HG03097 (cell line): Measurements from ENCODE around the gene KRT85.
A peak's percentile ranks its signal among the peaks of the same experiment; 100 is the strongest.
"Not testable (repeated sequence)": the region's sequence is repeated elsewhere in the genome, so short reads cannot be mapped to it uniquely, and the experiment has no call there.

ENCODE experiments used
- ATAC-seq: cut with Tn5 transposase; IDR thresholded peaks from one replicate; pipeline ENCODE4 v1.9.1; 2021; ENCODE audit not compliant: unreplicated experiment, low FRiP score

Gene KRT85

GRCh38 chr12:52331833-52332232, 35.4 kb downstream of the KRT85 start:
- no peak for ATAC-seq

- ATAC-seq: no peak
These were observed 36.2 kb downstream of the KRT85 start for GRCh38 chr12:52331039-52331438.

GRCh38 chr12:52327830-52328500, 39.3 kb downstream of the KRT85 start:
- ATAC-seq: no peak

GRCh38 chr12:52327052-52327829, 40.0 kb downstream of the KRT85 start:
- peak; percentile 75 for ATAC-seq

GRCh38 chr12:52324153-52324444, 43.2 kb downstream of the KRT85 start:
- no peak for ATAC-seq

DNA sequence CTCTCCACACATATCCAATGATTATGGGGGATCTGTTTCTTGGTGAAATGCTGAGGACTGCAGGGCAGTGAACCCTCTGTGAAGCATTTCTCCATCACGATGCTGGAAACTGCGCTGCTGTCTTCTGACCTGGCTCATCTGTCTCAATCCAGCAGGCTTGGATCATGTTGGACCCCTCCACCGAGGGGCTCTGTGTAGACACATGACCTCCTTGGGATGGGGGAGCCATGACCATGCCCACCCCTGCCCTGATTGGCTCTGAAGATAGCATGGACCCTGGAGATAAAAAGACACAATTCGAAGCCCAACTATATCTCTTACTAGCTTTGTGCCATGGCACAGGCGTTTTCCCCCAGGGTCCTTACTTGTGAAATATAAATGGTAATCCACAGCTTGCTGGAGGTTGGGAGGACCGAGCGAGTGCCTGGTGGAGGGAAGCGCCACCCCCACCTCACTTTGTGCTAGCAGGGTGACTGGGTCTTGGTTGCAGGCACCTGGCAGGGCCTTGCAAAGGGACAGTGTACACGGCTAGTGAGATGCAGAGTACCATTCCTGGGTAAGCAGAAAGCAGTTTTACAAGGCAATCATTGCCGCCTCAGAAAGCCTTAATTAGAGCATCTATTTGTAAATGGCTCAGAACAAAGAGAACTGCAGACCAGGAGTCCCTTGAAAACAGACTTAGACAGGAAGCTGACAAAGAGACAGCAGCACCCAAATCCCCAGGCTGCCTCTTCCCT, 43.7 kb downstream of the KRT85 start:
- ATAC-seq: no peak

- ATAC-seq: no peak
These were observed 44.3 kb downstream of the KRT85 start for GRCh38 chr12:52323001-52323400.

- ATAC-seq: no peak
These were observed 45.2 kb downstream of the KRT85 start for GRCh38 chr12:52322069-52322468.

DNA sequence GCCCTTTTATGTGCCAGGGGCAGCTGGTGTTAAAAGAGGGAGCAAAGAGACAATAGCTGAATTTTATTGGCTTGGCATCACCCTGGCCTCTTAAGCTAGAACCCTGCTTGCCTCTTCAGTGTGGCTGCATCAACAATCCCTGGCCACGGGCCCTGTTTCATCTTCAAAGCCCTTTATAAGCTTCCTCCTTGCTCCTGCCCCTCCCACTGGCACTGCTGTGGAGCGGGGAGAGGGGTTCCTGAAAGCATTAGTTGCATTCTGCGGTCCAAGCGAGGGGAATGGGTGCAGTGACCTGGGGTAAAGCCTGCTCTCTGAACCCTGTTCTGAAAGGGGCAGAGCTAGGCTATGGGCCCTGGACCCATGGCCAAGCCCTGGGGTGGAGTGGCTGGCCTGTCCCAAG, 45.9 kb downstream of the KRT85 start:
- no peak for ATAC-seq

- ATAC-seq: no peak
These were observed 46.4 kb downstream of the KRT85 start, which contains the start of gene KRT83 for GRCh38 chr12:52320784-52321400. Gene KRT83, minus strand, starts transcription at chr12:52321398. Its CDS starts 63 bp downstream, at chr12:52321335.

- ATAC-seq: no peak
These were observed 48.2 kb downstream of the KRT85 start for GRCh38 chr12:52319097-52319496.

DNA sequence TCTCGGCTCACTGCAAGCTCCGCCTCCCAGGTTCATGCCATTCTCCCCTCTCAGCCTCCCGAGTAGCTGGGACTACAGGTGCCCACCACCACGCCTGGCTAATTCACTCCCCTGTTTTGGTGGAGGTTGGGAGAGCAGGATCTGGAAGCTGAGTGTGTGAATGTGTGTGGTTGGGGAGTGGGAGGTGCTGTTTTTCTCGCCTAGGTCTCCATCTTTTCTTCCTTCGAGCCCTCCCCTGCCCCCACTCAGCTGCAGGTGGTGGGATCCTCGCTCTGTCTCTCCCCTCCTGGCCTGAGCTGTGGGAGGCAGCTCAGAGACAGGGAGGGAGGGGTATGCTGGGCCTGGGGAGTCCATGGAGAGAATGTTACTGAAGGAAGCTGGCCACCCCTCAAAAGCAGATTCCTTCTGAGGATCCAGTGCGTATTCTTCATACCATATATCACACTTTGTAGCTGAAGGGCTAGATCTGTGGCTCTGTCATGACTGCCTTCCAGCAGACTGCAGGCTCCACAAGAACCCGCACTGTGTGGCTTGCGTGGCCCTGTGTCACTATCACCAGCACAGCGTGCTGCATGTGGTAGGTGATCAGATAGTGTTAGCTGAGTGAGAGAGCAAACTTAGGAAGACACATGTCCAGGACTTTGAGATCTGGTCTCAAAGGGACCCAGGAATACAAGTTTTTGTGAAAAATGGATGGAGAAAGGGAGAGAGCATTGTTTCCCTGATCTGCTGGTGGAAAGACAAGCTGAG, 48.9 kb downstream of the KRT85 start:
- no peak for ATAC-seq

DNA sequence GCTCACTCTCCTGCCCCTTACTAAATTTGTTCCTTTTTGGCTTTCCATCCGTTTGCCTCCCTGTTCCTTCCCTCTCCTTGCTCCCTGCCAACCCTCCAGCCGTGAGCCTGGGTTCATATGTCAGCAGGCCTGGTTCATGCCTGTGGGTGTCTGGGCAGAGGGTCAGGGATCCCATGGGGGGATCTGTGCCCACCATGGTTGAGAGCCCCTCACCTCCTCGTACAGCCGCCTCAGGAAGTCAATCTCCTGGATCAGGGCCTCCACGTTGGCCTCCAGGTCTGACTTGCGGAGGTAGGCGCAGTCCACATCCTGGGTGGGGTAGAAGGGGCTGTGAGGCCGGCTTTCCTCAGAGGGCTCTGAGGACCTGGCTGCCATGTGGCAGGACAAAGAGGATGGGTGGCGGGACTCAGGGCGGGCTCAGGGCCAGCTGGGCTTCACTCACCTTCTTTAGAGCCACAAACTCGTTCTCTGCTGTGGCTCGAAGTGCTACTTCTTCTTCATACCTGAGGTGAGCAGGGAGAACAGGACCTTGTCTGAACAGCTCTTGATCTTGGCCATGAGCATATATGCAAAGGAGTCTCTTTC, 49.7 kb downstream of the KRT85 start:
- ATAC-seq: no peak

DNA sequence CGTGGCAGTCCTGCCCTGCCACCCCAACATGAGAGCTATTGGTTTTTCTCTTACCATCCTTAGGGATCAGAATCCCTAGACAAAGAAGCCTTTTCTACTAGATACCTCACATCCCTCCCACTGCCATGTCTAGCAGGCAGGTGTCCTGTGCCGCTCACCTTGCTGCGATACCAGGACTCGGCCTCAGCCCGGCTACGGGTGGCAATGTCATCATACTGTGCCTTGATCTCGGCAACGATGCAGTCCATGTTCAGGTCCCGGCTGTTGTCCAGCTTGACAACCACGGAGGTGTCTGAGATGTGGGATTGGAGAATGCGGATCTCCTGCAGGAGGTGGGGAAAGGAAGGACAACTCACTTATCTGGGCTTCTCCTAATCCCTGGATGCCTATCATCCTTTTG, 50.6 kb downstream of the KRT85 start:
- ATAC-seq: no peak

- no peak for ATAC-seq
These were observed 51.0 kb downstream of the KRT85 start for GRCh38 chr12:52316290-52316689.

DNA sequence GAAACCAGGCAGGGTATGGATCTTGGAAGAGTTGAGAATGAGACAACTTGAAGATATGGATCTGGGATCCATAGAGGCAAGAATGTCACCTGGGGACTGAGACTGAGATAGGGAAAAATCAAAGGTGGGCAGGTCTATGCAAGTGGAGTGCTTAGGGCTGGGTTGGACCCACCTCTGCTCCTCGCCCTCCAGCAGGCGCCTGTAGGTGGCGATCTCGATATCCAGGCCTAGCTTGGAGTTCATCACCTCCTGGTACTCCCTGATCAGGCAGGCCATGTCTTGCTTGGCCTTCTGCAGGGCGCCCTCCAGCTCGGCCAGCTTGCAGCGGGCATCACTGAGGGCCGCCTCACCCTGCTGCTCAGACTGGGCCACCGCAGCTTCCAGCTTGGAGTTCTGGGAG, 51.6 kb downstream of the KRT85 start:
- ATAC-seq: not testable (repeated sequence)

DNA sequence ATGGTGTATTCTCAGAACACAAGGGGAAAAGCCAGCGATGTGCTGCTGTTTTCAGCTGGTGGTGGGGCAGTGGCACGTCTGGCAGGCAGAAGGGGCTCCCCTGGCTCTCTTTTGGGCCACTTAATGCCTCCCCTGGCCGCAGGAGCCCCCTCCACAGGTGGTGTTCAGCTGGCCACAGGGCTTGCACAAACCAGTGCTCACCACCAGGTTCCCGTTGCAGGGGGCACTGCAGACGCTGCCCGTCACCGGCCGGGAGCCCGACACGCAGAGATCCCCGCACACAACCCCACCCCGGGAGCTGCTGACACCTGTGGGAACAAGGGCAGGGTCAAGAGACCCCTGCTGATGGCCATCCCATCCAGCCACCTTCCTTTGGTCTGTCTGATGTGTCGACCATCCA, 52.8 kb downstream of the KRT85 start:
- ATAC-seq: no peak

DNA sequence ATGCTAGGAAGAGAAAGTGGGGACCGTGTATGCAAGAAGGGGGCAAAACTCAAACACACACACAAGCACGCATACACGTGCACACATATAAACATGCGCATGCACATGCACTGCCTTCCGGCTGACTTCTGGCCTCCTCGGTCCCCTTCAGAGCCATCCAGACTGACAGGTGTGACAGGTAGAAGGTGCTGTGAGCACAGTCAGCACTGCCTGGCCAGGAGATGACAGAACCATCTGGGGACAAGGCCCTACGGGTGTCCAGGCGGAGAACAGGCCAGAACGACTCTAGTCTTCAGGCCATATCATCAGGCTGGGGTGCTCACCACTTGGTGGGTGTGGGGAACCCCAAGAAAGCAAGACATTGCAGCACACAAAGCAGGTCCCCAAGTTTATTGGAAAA, 53.4 kb downstream of the KRT85 start:
- no peak for ATAC-seq

DNA sequence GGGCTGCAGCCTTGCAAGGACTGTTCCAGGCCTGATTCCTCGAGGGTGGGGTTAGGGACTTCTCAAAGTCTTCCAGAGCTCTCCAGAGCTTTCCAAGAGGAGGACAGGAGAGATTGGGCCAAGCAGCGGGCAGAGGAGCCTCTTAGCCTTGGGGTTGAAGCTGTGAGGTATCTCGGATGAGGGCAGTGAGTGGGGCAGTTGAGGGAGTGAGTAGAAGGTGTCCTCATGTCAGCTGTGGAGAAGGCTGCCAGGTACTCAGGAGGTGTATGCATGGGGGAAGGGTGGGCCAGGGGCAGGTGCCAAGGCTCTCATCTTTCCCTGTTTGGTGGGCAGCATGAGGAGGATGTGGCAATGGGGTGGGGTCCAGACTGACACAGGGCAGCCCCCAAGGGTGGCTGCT, 53.8 kb downstream of the KRT85 start:
- no peak for ATAC-seq

DNA sequence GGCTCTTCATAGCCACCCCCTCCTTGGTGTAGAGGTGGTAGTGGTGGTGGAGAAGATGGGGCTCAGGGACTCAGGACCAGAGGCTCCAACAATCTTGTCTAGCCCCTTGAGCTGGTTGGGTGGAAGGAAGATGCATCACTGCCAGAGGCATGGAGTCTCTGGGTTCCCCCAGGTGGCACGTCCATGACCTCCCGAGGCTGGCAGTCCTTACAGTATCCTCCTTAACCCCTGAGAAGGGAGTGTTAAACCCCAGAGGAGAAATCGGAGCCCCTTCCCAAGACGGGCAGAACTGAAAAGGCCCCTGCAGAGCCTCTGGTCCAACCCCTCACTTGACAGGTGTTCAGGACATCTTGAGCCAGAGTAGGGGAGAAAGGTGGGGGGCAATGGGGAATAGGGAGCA, 55.2 kb downstream of the KRT85 start:
- ATAC-seq: no peak
